ENCODE data around the gene TMIE.

The TMIE gene

GRCh38 chr3:46690798-46691197, 10.4 kb upstream of the TMIE start:
- H3K4me3 ChIP-seq (ENCODE audit: low read length) = no peak overlapping the region
- DNase-seq (ENCODE audit: low read depth) = no peak
- TF ChIP-seq CTCF (conservative IDR thresholded peaks at IDR 0.05; ENCODE audit: low read depth, low read length) = no peak

DNA sequence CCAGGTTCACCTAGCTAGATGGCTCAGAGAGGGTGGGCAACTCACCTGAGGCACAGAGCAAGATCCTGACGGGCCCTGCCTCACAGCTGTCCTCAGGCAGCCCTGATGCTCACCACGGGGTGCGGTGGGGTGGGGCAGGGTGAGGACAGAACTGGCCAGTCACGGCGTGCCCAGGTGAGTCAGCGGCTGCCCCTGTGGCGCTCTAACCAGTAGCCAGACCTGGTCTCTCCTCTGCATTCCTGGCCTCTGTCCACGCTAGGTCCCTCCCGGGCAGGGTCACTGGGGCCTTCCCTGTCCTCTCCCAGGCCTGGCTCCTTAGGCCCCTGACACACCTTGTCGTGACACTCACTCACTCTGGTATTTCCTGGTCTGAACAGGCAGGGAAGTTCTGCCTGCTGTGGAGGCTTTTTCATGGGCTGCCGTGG, 8.6 kb upstream of the TMIE start:
- DNase-seq (ENCODE audit: low read depth) = no peak
- peak overlapping the region; percentile 59 for H3K4me3 ChIP-seq (ENCODE audit: low read length)
- TF ChIP-seq CTCF (conservative IDR thresholded peaks at IDR 0.05; ENCODE audit: low read depth, low read length) = no peak

GRCh38 chr3:46693038-46693891, 7.9 kb upstream of the TMIE start, which contains the start of gene ALS2CL:
TSS of gene ALS2CL (minus strand) at chr3:46693679. CDS start at chr3:46689440, 4,239 bp downstream.
- no peak for TF ChIP-seq CTCF (conservative IDR thresholded peaks at IDR 0.05; ENCODE audit: low read depth, low read length)
- DNase-seq (ENCODE audit: low read depth) = no peak

DNA sequence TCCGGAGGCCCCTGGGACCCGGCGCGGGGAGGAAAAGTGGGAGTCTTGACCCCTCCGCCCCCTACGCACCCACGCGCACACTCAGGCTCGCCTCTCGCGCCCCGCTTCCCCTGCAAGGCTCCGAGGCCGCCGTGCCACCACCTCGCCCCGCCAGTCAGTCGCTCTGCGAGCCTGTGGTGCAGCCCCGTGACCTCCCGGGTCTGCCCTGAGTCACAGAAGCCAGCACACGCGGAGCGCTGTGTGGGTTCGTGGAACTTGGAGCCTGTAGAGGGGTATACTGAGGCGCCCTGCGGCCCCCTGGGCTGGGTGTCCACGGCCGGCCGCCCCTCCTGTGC, 7.3 kb upstream of the TMIE start:
- H3K4me3 ChIP-seq (ENCODE audit: low read length) = peak overlapping the region; percentile 59
- TF ChIP-seq CTCF (conservative IDR thresholded peaks at IDR 0.05; ENCODE audit: low read depth, low read length) = no peak
- no peak for DNase-seq (ENCODE audit: low read depth)

More at GRCh38 chr3:46693038-46693891, 7.9 kb upstream of the TMIE start, which contains the start of gene ALS2CL:
- peak within 1 kb of the TSS; percentile 59 for H3K4me3 ChIP-seq (ENCODE audit: low read length)

DNA sequence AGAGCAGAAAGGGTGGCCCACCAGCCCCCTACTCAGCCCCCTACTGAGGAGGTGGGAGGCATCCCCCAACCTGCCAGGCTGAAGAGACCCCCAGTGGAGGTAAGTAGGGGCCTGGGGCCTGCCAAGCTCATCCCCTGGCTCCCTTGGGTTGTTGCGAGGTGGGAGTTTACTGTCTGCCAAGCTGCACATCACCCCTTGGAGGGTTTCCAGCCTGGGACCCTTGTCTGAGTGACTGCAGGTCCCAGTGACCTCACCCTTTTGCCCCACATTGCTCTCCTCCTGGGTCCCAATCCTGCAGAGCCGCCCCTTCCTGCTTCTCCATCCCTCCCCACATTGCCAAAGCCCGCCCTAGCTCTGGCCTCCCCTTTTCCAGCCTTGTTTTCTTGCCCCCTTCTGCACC, 6.7 kb upstream of the TMIE start:
- H3K4me3 ChIP-seq (ENCODE audit: low read length) = no peak overlapping the region
- DNase-seq (ENCODE audit: low read depth) = no peak
- TF ChIP-seq CTCF (conservative IDR thresholded peaks at IDR 0.05; ENCODE audit: low read depth, low read length) = no peak

- H3K4me3 ChIP-seq (ENCODE audit: low read length) = no peak overlapping the region
- TF ChIP-seq CTCF (conservative IDR thresholded peaks at IDR 0.05; ENCODE audit: low read depth, low read length) = peak; percentile 58
Observed at GRCh38 chr3:46695177-46695961, 5.8 kb upstream of the TMIE start.

More at GRCh38 chr3:46695177-46695961, 5.8 kb upstream of the TMIE start:
- no peak for DNase-seq (ENCODE audit: low read depth)

Data from retinal pigment epithelial cell (primary cell).